GM19099 (cell line): ENCODE measurements around the gene LPA.

Experiments used
- POLR2A ChIP-seq: IDR thresholded peaks from 3 replicates; pipeline ENCODE4 v1.6.1; 2011; ENCODE audit warnings: low read depth; ENCODE audit not compliant: insufficient read length; ENCODE audit errors: extremely low read depth

The LPA gene

GRCh38 chr6:160662842-160663241 is 1.2 kb downstream of the LPA start:
- TF ChIP-seq POLR2A = no peak

GRCh38 chr6:160662429-160662828 is 1.6 kb downstream of the LPA start:
- no peak for TF ChIP-seq POLR2A

- TF ChIP-seq POLR2A = no peak
Measured at GRCh38 chr6:160661216-160661615, 2.9 kb downstream of the LPA start.

- TF ChIP-seq POLR2A = no peak
Measured at GRCh38 chr6:160659562-160659961, 4.5 kb downstream of the LPA start.

GRCh38 chr6:160634706-160635105 is 29.4 kb downstream of the LPA start:
- no peak for TF ChIP-seq POLR2A

GRCh38 chr6:160595838-160596832 is 67.9 kb downstream of the LPA start:
- TF ChIP-seq POLR2A = no peak

- no peak for TF ChIP-seq POLR2A
Measured at GRCh38 chr6:160586374-160586773, 77.7 kb downstream of the LPA start.

- no peak for TF ChIP-seq POLR2A
Measured at GRCh38 chr6:160583794-160584193, 80.3 kb downstream of the LPA start.

GRCh38 chr6:160581406-160581805 is 82.7 kb downstream of the LPA start:
- TF ChIP-seq POLR2A = no peak

GRCh38 chr6:160573943-160574342 is 90.1 kb downstream of the LPA start:
- TF ChIP-seq POLR2A = no peak

- no peak for TF ChIP-seq POLR2A
Measured at GRCh38 chr6:160544802-160545201, 119.3 kb downstream of the LPA start.

- no peak for TF ChIP-seq POLR2A
Measured at GRCh38 chr6:160535270-160535669, 128.8 kb downstream of the LPA start.

GRCh38 chr6:160534050-160534696 is 129.9 kb downstream of the LPA start:
- no peak for TF ChIP-seq POLR2A

- no peak for TF ChIP-seq POLR2A
Measured at GRCh38 chr6:160532315-160532714, 131.8 kb downstream of the LPA start.

GRCh38 chr6:160531826-160532225 is 132.2 kb downstream of the LPA start:
- no peak for TF ChIP-seq POLR2A

GRCh38 chr6:160523223-160523622 is 140.9 kb downstream of the LPA start:
- TF ChIP-seq POLR2A = no peak

- TF ChIP-seq POLR2A = no peak
Measured at GRCh38 chr6:160520043-160520904, 143.8 kb downstream of the LPA start.
